NK-92 treated with Interleukin-12 subunit alpha and Interleukin-12 subunit beta, amount 100 ng/mL, for 24 hours (cell line): Measurements from ENCODE around the gene ARMH2.
"Not testable (repeated sequence)": the region's sequence is repeated elsewhere in the genome, so short reads cannot be mapped to it uniquely, and the experiment has no call there.

Source experiments
- DNase-seq: peaks from one replicate; lab custom pipeline; 2025; lab: John Stamatoyannopoulos, UW

Gene ARMH2

GRCh38 chr6:24764833-24765828, 33.6 kb downstream of the ARMH2 start:
- not testable (repeated sequence) for DNase-seq

GRCh38 chr6:24763578-24763977, 35.1 kb downstream of the ARMH2 start:
- DNase-seq, result no peak

- no peak for DNase-seq
Observed at GRCh38 chr6:24761851-24762250, 36.9 kb downstream of the ARMH2 start.

GRCh38 chr6:24761193-24761835, 37.4 kb downstream of the ARMH2 start:
- no peak for DNase-seq

GRCh38 chr6:24760210-24760609, 38.5 kb downstream of the ARMH2 start:
- DNase-seq, result no peak

GRCh38 chr6:24759718-24760117, 39.0 kb downstream of the ARMH2 start:
- no peak for DNase-seq

- no peak for DNase-seq
Observed at GRCh38 chr6:24757611-24758010, 41.1 kb downstream of the ARMH2 start.

- no peak for DNase-seq
Observed at GRCh38 chr6:24755279-24755678, 43.4 kb downstream of the ARMH2 start.

- DNase-seq, result not testable (repeated sequence)
Observed at GRCh38 chr6:24754378-24754777, 44.3 kb downstream of the ARMH2 start.

GRCh38 chr6:24753545-24753944, 45.2 kb downstream of the ARMH2 start:
- no peak for DNase-seq

GRCh38 chr6:24752917-24753492, 45.7 kb downstream of the ARMH2 start:
- no peak for DNase-seq

GRCh38 chr6:24752503-24752902, 46.2 kb downstream of the ARMH2 start:
- no peak for DNase-seq

GRCh38 chr6:24750878-24751277, 47.8 kb downstream of the ARMH2 start:
- DNase-seq, result not testable (repeated sequence)

- no peak for DNase-seq
Observed at GRCh38 chr6:24749297-24749696, 49.4 kb downstream of the ARMH2 start.
